HEK293 (cell line): ENCODE data around the gene STK11.
A peak's percentile ranks its signal among the peaks of the same experiment; 100 is the strongest.

Source experiments
- GLI4 ChIP-seq: fragments of 450-650 bp; formaldehyde crosslinking; IDR thresholded peaks from 2 replicates; pipeline ENCODE4 v1.5.1; 2016; ENCODE audit warnings: missing biosample characterization, missing genetic modification characterization
- KLF8 ChIP-seq: fragments of 450-650 bp; formaldehyde crosslinking; IDR thresholded peaks from 2 replicates; pipeline ENCODE4 v1.5.1; 2016; ENCODE audit warnings: missing biosample characterization, missing genetic modification characterization
- YY1 ChIP-seq: fragments of 450-650 bp; formaldehyde crosslinking; IDR thresholded peaks from 2 replicates; pipeline ENCODE4 v1.5.1; 2018; ENCODE audit warnings: missing biosample characterization, missing genetic modification characterization
- ZBTB7A ChIP-seq: fragments of 450-650 bp; formaldehyde crosslinking; IDR thresholded peaks from 2 replicates; pipeline ENCODE4 v1.5.1; 2016; ENCODE audit warnings: low read depth, missing biosample characterization, missing genetic modification characterization
- ZEB2 ChIP-seq: fragments of 450-650 bp; formaldehyde crosslinking; IDR thresholded peaks from 2 replicates; pipeline ENCODE4 v1.5.1; 2016; ENCODE audit warnings: missing biosample characterization, missing genetic modification characterization
- ZFP41 ChIP-seq: fragments of 450-650 bp; formaldehyde crosslinking; IDR thresholded peaks from 2 replicates; pipeline ENCODE4 v1.5.1; 2016; ENCODE audit warnings: missing biosample characterization, missing genetic modification characterization, borderline replicate concordance
- ZNF112 ChIP-seq: fragments of 450-650 bp; formaldehyde crosslinking; IDR thresholded peaks from 2 replicates; pipeline ENCODE4 v1.5.0; 2017; ENCODE audit warnings: missing biosample characterization, missing genetic modification characterization
- ZNF138 ChIP-seq: fragments of 450-650 bp; formaldehyde crosslinking; IDR thresholded peaks from 2 replicates; pipeline ENCODE4 v1.5.1; 2016; ENCODE audit warnings: missing biosample characterization, missing genetic modification characterization, borderline replicate concordance
- ZNF155 ChIP-seq: fragments of 450-650 bp; formaldehyde crosslinking; IDR thresholded peaks from 2 replicates; pipeline ENCODE4 v1.5.1; 2016; ENCODE audit warnings: missing biosample characterization, missing genetic modification characterization
- ZNF19 ChIP-seq: fragments of 450-650 bp; formaldehyde crosslinking; IDR thresholded peaks from 2 replicates; pipeline ENCODE4; 2016; ENCODE audit warnings: missing biosample characterization, missing genetic modification characterization, low read depth
- ZNF248 ChIP-seq: fragments of 450-650 bp; formaldehyde crosslinking; IDR thresholded peaks from 2 replicates; pipeline ENCODE4 v1.5.1; 2017; ENCODE audit warnings: missing biosample characterization, missing genetic modification characterization
- ZNF274 ChIP-seq, 2 experiments: fragments of 200-500 bp in 1 of 2; fragments of 450-650 bp in 1 of 2; sonication (Bioruptor generic) in 1 of 2; formaldehyde crosslinking in 1 of 2; IDR thresholded peaks; 2 replicates each; pipeline versions ENCODE4 v1.5.1 to v1.6.1; 2014 to 2016; ENCODE audit warnings: borderline replicate concordance in 1 of 2, inconsistent platforms in 1 of 2, low read length in 1 of 2, missing biosample characterization in 1 of 2, missing genetic modification characterization in 1 of 2
- ZNF311 ChIP-seq: fragments of 450-650 bp; formaldehyde crosslinking; IDR thresholded peaks from 2 replicates; pipeline ENCODE4 v1.5.1; 2017; ENCODE audit warnings: missing biosample characterization, missing genetic modification characterization, borderline replicate concordance
- ZNF324 ChIP-seq: fragments of 450-650 bp; formaldehyde crosslinking; IDR thresholded peaks from 2 replicates; pipeline ENCODE4 v1.5.1; 2016; ENCODE audit warnings: missing biosample characterization, missing genetic modification characterization
- ZNF341 ChIP-seq: fragments of 450-650 bp; formaldehyde crosslinking; IDR thresholded peaks from 2 replicates; pipeline ENCODE4; 2016; ENCODE audit warnings: low read depth, missing biosample characterization, missing genetic modification characterization
- ZNF391 ChIP-seq: fragments of 450-650 bp; formaldehyde crosslinking; IDR thresholded peaks from 2 replicates; pipeline ENCODE4 v1.5.1; 2016; ENCODE audit warnings: low read depth, missing biosample characterization, missing genetic modification characterization, borderline replicate concordance
- ZNF426 ChIP-seq: fragments of 450-650 bp; formaldehyde crosslinking; IDR thresholded peaks from 2 replicates; pipeline ENCODE4 v1.5.1; 2017; ENCODE audit warnings: missing biosample characterization, missing genetic modification characterization, mild to moderate bottlenecking, inconsistent platforms, moderate library complexity
- ZNF544 ChIP-seq: fragments of 450-650 bp; formaldehyde crosslinking; IDR thresholded peaks from 2 replicates; pipeline ENCODE4 v1.5.0; 2017; ENCODE audit warnings: missing biosample characterization, missing genetic modification characterization
- ZNF621 ChIP-seq: fragments of 450-650 bp; formaldehyde crosslinking; IDR thresholded peaks from 2 replicates; pipeline ENCODE4 v1.5.1; 2017; ENCODE audit warnings: missing biosample characterization, missing genetic modification characterization
- ZNF626 ChIP-seq: fragments of 450-650 bp; sonication (Bioruptor Pico); formaldehyde crosslinking; IDR thresholded peaks from 2 replicates; pipeline ENCODE4 v1.5.1; 2018; ENCODE audit warnings: missing biosample characterization, missing genetic modification characterization, inconsistent platforms
- ZNF660 ChIP-seq: fragments of 450-650 bp; IDR thresholded peaks from 2 replicates; pipeline ENCODE4 v1.5.1; 2018; ENCODE audit warnings: missing biosample characterization, mild to moderate bottlenecking, missing genetic modification characterization
- ZNF677 ChIP-seq: fragments of 450-650 bp; IDR thresholded peaks from 2 replicates; pipeline ENCODE4 v1.5.0; 2018; ENCODE audit warnings: missing biosample characterization, mild to moderate bottlenecking, missing genetic modification characterization, moderate library complexity
- ZNF747 ChIP-seq: fragments of 450-650 bp; formaldehyde crosslinking; IDR thresholded peaks from 2 replicates; pipeline ENCODE4 v1.5.1; 2016; ENCODE audit warnings: missing biosample characterization, missing genetic modification characterization
- ZNF785 ChIP-seq: fragments of 450-650 bp; formaldehyde crosslinking; IDR thresholded peaks from 2 replicates; pipeline ENCODE4 v1.5.1; 2016; ENCODE audit warnings: missing biosample characterization, missing genetic modification characterization
- ZNF791 ChIP-seq: fragments of 450-650 bp; formaldehyde crosslinking; IDR thresholded peaks from 2 replicates; pipeline ENCODE4 v1.5.1; 2016; ENCODE audit warnings: missing biosample characterization, missing genetic modification characterization
- ZSCAN23 ChIP-seq: fragments of 450-650 bp; formaldehyde crosslinking; IDR thresholded peaks from 2 replicates; pipeline ENCODE4 v1.5.1; 2016; ENCODE audit warnings: missing biosample characterization, missing genetic modification characterization
- ZSCAN30 ChIP-seq: fragments of 450-650 bp; IDR thresholded peaks from 2 replicates; pipeline ENCODE4 v1.5.1; 2018; ENCODE audit warnings: missing biosample characterization, mild to moderate bottlenecking, missing genetic modification characterization, moderate library complexity
- TF ChIP-seq, protein P1 (sequence below): fragments of 450-650 bp; formaldehyde crosslinking; IDR thresholded peaks from 2 replicates; pipeline ENCODE4 v1.5.1; 2017; ENCODE audit warnings: missing biosample characterization, missing genetic modification characterization
- TF ChIP-seq, protein P2 (sequence below): fragments of 450-650 bp; formaldehyde crosslinking; IDR thresholded peaks from 2 replicates; pipeline ENCODE4 v1.5.1; 2016; ENCODE audit warnings: missing biosample characterization, missing genetic modification characterization
- TF ChIP-seq, protein P3 (sequence below): sonication (generic); formaldehyde crosslinking; IDR thresholded peaks from 2 replicates; pipeline ENCODE4 v1.8.1; 2022; ENCODE audit warnings: mild to moderate bottlenecking, moderate library complexity, missing genetic modification reagents
- TF ChIP-seq, protein P4 (sequence below): fragments of 450-650 bp; formaldehyde crosslinking; IDR thresholded peaks from 2 replicates; pipeline ENCODE4 v1.5.1; 2017; ENCODE audit warnings: missing biosample characterization, missing genetic modification characterization

Gene STK11

DNA sequence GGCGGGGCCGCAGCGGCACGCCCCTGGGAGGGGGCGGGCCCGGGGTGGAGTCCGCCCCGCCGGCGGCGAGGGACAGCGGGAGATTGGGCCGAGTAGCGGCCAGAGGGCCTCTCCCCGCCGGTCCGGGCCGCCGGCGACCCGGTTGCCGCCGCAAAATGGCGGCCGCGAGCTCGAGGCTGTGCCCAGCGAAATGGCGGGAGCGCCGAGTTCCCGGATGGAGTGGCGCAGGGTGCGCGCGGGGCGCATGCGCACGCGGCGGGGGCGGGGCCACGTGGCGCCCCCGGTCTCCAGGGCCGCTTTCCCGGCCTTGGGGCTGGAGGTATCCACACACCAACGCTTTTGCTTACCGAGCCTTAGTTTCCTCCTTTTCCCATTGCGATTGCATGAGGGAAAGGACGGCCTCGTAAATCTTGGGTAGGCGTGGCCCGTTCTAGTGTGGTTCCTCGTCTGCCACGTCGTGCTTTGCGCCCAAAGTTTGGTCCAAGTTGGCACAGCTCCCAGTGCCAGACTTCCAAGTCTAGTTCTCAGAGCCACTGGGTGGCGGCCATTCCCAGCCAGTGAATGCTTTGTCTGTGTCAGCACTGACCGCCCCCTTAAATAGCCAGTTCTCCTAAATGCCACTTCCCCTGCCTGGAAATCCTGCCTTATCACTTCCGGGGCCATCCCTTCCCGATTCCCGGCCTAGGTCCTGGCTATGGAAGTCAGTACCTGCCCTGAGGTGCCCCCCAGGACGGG, 64.1 kb downstream of the STK11 start (continued):
- TF ChIP-seq, protein P1, sequence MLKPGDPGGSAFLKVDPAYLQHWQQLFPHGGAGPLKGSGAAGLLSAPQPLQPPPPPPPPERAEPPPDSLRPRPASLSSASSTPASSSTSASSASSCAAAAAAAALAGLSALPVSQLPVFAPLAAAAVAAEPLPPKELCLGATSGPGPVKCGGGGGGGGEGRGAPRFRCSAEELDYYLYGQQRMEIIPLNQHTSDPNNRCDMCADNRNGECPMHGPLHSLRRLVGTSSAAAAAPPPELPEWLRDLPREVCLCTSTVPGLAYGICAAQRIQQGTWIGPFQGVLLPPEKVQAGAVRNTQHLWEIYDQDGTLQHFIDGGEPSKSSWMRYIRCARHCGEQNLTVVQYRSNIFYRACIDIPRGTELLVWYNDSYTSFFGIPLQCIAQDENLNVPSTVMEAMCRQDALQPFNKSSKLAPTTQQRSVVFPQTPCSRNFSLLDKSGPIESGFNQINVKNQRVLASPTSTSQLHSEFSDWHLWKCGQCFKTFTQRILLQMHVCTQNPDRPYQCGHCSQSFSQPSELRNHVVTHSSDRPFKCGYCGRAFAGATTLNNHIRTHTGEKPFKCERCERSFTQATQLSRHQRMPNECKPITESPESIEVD (tag by site-specific recombination): no peak
- TF ChIP-seq ZNF112 (tag by site-specific recombination): no peak
- TF ChIP-seq KLF8 (tag by site-specific recombination): peak; percentile 37; the same call in 1 of the 2 replicates
- TF ChIP-seq ZNF677 (tag by site-specific recombination): peak; percentile 63; the same call in 1 of the 2 replicates
- no peak for TF ChIP-seq ZNF626 (tag by site-specific recombination)
- TF ChIP-seq ZNF747 (tag by site-specific recombination): no peak; the same call in 1 of the 2 replicates
- TF ChIP-seq ZNF248 (tag by site-specific recombination): peak; percentile 5; the same call in 1 of the 2 replicates
- no peak for TF ChIP-seq ZNF274 (IDR thresholded peaks at IDR 0.05; ENCODE audit: low read length)
- no peak for TF ChIP-seq ZNF274 (tag by site-specific recombination; IDR thresholded peaks at IDR 0.05; ENCODE audit: borderline replicate concordance)
- no peak for TF ChIP-seq ZNF426 (tag by site-specific recombination)
- no peak for TF ChIP-seq ZNF791 (tag by site-specific recombination)
- TF ChIP-seq ZNF785 (tag by site-specific recombination): no peak
- TF ChIP-seq ZSCAN30: peak; percentile 66; the same call in 1 of the 2 replicates
- TF ChIP-seq, protein P2, sequence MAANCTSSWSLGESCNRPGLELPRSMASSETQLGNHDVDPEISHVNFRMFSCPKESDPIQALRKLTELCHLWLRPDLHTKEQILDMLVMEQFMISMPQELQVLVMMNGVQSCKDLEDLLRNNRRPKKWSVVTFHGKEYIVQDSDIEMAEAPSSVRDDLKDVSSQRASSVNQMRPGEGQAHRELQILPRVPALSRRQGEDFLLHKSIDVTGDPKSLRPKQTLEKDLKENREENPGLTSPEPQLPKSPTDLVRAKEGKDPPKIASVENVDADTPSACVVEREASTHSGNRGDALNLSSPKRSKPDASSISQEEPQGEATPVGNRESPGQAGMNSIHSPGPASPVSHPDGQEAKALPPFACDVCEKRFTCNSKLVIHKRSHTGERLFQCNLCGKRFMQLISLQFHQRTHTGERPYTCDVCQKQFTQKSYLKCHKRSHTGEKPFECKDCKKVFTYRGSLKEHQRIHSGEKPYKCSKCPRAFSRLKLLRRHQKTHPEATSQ: no peak
- no peak for TF ChIP-seq ZNF19 (tag by site-specific recombination)
- TF ChIP-seq ZNF341 (tag by site-specific recombination): peak; percentile 59
- peak; percentile 61; the same call in 1 of the 2 replicates for TF ChIP-seq ZNF660
- TF ChIP-seq ZBTB7A: 0 out of 2 replicates have a peak, but pooled peaks have one; percentile 42
- TF ChIP-seq ZNF311: no peak
- TF ChIP-seq GLI4 (tag by site-specific recombination): no peak
- no peak for TF ChIP-seq ZNF155 (tag by site-specific recombination)
- TF ChIP-seq, protein P3, sequence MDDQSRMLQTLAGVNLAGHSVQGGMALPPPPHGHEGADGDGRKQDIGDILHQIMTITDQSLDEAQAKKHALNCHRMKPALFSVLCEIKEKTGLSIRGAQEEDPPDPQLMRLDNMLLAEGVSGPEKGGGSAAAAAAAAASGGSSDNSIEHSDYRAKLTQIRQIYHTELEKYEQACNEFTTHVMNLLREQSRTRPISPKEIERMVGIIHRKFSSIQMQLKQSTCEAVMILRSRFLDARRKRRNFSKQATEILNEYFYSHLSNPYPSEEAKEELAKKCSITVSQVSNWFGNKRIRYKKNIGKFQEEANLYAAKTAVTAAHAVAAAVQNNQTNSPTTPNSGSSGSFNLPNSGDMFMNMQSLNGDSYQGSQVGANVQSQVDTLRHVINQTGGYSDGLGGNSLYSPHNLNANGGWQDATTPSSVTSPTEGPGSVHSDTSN (CRISPR knock-in tag): no peak
- no peak for TF ChIP-seq ZFP41 (tag by site-specific recombination)
- TF ChIP-seq ZNF391 (tag by site-specific recombination): no peak
- no peak for TF ChIP-seq ZNF138 (tag by site-specific recombination)
- peak; percentile 50 for TF ChIP-seq ZEB2 (tag by site-specific recombination)
- no peak for TF ChIP-seq ZNF544 (tag by site-specific recombination)
- no peak for TF ChIP-seq ZNF621 (tag by site-specific recombination)
- peak; percentile 49; the same call in 1 of the 2 replicates for TF ChIP-seq ZNF324 (tag by site-specific recombination)
- peak; percentile 86 for TF ChIP-seq YY1 (tag by site-specific recombination)
- TF ChIP-seq, protein P4, sequence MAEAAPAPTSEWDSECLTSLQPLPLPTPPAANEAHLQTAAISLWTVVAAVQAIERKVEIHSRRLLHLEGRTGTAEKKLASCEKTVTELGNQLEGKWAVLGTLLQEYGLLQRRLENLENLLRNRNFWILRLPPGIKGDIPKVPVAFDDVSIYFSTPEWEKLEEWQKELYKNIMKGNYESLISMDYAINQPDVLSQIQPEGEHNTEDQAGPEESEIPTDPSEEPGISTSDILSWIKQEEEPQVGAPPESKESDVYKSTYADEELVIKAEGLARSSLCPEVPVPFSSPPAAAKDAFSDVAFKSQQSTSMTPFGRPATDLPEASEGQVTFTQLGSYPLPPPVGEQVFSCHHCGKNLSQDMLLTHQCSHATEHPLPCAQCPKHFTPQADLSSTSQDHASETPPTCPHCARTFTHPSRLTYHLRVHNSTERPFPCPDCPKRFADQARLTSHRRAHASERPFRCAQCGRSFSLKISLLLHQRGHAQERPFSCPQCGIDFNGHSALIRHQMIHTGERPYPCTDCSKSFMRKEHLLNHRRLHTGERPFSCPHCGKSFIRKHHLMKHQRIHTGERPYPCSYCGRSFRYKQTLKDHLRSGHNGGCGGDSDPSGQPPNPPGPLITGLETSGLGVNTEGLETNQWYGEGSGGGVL (tag by site-specific recombination): no peak; the same call in 1 of the 2 replicates
- TF ChIP-seq ZSCAN23 (tag by site-specific recombination): no peak; the same call in 1 of the 2 replicates
